NCI-H460 (cell line): ENCODE measurements around the gene COL23A1. TPM values are rescaled to one million over a fixed set of nuclear protein-coding genes. Genes with fewer than 3 reads are reported as not detected.

Experiments used
- DNase-seq: peaks from one replicate; pipeline ENCODE4 v3.0.0-alpha.2; 2016; ENCODE audit warnings: low read depth; ENCODE audit errors: extremely low read depth
- total RNA-seq: library from RNA; depleted of rRNA; stranded (reverse); fragments of >200 nt; shearing (Covaris generic); gene quantifications from 2 replicates; pipeline ENCODE4 v1.2.3, GENCODE V29; 2014

Gene COL23A1
- total RNA-seq, 1 experiment from 2014 or later: not detected

DNA sequence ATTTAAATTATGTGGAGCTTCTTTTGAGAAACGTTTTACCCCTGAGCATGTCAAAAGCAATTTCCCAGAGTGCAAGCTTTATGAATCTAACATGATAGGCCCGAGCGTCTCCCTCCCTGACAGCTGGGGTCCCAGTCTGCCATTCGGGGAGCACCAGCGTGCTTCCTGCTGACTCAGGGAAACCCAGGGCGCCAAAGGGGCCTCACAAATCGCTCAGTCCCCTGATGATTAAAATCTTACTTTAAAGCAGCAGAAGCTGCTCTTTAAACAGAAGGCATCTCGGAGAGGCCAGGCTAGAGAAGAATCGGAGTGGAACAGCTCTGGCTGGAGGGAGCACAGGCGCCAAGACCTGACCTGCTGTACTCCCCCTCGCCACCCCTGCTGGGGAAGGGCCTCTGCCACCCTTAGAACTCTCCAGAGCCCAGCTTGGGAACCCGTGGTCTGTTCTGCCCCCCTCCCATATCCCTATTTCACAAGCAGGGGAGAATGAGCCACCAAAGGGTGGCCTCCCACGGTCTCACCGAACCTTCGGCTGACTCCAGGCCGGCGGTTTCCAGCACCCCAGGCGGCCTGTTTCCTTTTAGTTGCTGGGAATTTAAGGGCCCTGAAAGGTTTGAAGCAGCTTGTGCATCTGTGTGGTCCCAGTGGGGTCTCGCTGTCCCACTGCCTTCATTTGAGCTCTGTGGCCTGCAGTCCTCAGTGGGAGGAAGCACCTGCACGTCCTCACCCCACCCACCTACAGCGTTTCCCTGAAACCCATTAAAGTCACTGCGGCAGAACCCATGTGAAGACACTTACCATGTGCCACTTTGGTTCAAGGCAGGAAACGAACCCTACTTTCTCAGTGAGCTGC, 147.6 kb downstream of the COL23A1 start:
- no peak for DNase-seq

DNA sequence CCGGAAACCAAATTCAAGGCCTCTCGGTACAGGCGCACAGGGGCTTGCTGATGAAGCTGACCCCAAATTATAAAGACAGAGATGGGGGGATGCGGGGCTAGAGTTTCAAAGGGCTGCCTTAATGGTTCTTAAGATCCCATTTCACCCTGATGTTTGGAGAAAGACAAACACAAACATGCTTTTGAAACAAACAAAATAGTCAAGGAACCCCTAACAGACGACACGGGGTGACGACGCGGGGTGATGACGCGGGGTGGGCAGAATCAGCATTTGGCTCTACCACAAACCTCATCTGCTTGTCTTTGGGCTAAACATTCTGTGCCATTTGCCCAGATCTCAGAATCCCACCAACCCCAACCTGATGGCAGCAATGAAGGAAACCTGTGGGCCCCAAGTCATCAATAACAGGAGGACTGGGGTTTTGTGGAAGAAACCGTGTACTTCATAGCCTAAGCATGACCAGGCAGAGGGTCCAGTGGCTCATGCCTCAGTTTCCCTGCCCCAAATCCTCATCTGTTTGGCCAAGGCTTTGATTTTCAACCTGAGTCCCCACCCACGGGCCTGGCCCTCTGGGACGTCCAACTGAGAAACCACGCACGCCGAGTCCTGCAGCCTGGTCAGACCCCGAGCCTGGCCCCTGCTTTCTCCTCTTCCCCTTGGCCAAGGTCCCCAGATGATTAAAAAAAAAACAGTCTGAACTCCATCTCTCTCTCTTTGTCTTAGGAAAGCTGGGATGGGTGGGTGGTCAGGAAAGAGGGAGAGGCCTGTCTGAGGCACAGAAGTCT, 148.5 kb downstream of the COL23A1 start:
- DNase-seq: no peak

DNA sequence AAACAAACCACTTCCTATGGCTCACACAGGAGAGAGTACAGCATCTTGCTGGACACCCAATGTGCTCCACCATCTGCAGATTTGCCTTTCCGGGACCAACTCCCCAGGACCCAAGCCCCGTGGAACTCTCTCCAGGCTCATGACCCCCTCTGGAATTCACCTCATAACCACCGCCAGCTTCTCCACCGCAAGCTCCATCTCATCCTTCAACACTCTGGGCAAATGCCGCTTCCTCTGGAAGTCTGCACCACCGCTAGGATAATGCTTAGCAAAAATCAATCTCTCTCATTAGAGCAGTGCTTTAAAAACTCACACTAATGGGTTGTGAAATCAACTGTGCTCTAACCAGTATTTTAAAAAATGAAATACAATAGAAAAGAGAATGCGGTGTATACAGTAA, 150.0 kb downstream of the COL23A1 start:
- no peak for DNase-seq

DNA sequence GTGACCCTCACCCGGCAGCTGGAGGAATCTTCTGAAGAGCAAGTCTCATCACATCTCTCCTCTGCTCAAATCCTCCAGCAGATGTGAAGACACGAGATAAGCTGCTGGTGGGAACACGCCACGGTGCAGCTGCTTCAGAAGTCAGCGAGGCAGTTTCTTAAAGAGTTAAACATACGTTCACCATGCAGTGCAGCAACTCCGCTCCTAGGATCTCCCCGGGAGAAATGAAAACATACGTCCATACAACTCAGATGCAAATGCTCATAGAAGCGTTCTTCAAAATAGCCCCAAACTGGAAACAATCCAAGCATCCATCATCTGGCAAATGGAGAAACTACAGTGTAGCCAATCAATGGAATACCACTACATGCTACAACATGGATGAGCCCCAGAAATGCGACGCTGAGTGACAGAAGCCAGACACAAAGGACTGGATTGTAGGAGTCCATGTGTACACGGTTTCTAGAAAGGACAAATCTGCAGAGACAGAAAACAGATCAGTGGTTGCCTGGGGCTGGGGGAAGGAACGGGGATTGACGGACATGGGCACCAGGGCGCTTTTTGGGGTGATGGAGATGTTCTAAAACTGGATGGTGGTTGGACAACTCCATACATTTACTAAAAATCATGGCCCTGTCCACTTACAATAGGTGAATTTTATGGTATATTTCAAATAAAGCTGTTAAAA, 150.6 kb downstream of the COL23A1 start:
- no peak for DNase-seq

DNA sequence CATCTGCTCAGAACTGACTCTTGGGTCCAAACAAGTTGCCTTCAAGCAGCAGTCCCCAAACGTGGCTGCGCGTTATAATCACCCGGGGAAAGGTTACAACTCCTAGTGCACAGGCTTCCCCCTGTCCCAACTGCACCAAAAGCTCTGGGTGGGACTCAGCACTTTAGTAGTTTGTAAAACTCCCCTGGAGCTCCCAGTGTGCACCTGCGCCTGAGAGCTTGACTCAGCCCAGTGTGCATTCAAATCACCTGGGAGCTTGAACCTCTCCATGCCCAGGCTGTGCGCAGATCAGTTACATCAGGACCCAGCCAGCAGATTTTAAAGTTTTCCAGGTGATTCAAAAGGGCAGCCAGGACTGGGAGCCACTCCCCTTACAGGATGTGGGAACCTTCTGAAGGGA, 151.4 kb downstream of the COL23A1 start:
- no peak for DNase-seq

DNA sequence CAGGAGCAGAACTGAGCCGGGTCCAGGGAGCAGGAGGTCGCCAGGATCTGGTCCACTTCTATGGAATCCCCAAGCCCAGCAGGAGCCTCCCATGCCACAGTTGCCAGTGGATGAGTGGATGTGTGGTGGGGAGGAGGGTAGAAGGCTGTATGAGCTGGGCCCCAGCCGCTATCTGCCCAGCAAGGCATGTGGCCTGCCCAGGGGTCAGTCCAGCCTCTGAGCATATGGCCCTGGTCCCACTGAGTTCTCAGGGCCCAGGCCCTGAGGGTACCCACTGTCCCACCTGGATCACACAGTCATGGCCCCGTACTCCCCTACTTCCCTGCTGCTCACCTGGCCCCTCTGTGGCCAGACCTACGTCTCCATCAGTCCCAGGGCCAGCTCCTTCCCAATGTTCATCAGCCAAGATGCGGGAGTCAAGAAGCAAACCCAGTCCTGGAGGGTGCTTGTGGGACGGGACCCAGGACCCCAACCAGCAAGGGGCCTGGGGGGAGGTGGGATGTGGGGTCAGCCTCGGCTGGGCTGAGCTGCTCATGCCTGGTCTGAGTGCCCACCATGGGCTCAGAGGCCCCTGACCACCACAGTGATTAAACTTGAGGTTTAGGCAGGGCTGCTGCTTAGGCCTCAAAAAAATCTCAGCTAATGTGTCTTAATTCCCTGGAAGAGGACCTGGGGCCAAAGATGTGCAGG, 152.7 kb downstream of the COL23A1 start:
- no peak for DNase-seq

DNA sequence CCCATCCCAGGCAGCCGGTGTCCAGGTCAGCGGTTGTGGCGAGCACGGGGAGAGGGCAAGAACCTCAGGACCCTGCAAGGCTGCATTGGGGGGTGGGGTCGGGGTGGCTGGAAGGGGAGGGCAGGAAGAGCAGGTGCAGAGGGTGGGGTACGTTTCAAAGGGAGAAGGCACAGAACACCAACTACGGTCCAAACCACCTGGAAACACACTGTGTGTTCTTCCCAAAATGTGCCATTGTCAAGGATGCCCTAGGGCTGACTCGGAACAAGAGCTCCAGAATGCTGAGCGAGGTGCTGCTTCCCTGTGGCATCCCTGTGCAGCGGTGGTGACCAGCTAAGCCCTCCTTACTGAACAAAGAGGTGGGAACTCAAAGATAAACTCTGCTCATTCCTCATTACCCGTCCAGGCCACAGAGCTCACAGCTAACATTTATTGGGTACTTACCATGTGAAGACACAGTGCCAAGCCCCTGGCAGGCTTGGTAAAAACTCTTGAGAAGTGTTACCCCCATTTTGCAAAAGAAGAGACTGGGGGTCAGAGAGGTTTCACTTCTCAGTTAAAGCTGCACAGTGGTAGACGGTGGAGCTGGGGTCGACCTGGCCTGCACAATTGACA, 153.8 kb downstream of the COL23A1 start:
- DNase-seq: no peak

DNA sequence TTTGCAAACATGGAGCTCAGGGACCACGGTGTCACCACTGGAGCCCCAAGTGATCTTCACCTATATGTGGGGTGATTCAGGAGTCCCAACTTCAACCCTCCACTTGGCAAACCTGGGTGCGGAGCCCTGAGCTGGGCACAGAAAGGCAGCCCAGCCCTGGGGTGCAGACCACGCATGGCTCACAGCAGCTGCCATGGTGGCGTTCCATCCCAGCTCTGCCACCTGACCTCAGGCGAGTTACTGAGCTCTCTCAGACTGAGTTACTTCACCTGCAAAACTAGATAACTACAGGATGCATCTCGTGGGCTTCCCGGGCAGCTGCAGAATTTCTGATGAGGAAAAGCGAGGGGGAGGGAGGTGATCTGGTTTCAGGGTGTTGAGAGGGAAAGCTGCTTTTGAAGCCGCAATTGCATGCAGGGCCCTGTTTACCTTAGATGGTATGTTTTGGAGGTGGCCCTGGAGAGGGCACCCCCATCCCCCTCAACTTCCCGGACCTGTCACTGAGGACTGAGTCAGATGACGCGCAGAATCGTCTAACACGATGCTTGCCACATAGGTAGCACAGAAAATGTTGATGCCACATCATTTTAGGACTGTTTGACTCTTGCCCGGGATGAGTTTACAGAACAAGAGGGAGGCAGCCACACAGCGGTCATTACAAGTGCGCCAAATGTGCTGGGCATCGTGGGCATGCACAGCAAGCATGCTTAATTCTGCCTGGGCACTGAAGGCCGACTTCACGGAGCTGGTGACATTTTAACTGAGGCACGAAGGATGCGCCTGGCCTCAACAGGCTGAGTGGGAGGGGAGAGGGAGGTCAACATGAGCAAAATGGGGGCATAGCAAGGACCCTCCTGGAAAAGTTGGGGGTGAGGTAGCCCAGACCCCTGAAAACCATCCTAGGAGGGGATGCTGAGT, 154.6 kb downstream of the COL23A1 start:
- no peak for DNase-seq

DNA sequence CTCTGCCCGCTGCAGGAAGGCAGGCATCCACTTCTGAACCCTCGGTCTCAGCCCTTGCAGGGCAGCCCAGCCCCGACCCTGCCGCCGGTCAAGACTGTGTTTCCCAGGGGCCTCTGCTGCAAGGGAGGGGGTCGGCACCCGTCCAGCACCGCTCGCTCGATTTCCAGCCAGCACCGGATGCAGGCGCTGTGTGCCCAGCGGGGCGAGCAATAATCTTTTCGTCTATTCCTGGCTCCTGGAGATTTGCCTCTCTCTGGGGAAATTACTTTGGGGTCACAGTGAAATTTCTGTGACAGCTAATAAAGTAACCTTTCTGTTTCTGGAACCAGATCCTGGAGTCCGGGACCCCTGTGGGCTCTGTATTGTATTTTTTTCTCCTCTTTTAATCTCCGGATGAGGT, 155.3 kb downstream of the COL23A1 start:
- no peak for DNase-seq

DNA sequence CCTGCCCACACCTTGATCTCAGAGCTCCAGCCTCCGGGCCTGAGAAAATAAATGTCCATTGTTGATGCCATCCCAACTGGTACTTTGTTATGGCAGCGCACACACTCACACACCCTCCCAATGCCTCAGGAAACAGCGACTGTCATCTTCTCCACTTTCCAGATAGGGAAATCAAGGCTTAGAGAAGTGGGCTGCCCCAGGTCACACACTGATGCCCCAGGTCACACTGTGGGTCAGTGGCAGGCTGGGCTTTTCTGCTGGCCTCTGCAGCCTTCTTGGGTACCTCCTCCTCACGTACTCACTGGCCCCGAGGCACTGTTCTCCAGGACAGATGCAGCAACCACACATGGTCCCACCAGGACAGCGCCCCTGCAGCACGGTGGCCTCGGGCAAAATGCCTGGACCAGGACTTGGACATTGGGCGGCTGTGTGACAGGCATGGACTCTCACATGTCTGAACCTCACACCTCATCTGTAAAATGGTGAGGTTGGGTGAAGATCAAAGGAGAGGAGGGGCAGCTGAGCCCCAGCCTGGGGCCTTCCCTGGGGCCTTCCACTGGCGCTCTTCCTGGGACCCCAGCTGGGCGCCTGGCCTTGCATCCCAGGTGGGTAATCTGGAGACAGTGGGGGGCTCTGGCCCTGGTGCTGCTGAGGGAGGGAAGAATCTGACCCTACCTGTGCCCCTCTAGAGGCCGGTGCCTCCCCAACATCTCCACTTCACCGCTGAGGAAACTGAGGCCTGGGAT, 156.0 kb downstream of the COL23A1 start:
- DNase-seq: no peak

DNA sequence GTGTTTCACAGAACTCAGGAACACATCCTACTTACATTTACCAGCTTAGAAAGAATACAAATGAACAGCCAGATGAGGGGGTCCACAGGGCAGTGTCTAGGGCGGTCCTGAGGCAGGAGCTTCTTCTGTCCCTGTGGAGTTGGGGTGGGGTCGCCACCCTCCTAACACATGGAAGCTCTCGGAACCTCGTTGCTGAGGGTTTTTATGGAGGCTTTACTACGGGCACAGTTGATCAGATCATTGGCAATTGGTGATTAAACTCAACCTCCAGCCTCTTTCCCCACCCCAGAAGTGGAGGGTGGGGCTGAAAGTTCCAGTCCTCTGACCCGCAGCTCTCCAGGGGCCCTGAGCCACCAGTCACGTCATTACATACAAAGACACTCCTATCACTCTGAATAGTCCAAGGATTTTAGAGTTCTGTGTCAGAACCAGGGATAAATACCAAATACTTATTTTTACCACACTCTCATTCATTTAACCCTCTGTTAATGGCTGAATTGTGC, 156.9 kb downstream of the COL23A1 start:
- DNase-seq: no peak

DNA sequence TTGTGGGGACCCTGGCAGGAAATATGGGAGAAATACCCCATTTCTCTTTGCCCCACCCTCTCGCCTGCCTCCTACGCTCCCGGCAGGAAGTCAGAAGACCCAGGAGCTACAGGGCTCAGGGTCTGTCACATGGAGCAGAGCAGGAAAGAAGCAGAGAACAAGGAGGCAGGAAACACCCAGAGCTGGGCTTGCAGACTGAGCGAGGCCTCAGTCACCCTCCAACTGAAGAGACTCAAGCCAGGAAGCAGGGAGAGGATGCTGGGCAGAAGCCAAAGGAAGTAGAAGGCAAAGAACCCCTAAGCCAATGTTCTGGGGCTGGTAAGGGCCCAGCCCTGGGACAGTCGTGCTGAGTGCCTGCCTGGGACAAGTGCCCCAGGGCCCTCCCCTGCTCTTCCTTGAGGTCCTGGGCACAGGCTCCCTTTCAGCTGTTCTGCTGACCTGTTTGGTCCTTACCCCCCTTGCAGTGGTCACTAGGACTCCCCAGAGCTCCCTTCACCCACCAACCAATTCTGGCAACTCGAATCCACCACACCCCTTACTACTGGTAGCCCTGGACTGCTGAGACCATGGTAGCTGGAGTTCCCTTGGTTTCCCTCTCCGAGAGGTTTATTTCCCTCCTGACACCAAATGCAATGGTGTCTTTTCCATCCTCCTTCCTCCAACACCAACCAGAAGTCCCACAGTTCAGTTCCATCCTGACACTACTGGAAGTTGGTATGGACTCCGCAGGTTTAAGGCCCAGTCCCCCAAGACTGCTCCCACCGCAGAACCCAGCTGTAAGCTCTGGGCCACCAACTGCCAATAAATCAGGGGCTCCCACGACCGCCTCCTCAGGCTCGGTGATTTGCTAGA, 157.5 kb downstream of the COL23A1 start:
- no peak for DNase-seq

DNA sequence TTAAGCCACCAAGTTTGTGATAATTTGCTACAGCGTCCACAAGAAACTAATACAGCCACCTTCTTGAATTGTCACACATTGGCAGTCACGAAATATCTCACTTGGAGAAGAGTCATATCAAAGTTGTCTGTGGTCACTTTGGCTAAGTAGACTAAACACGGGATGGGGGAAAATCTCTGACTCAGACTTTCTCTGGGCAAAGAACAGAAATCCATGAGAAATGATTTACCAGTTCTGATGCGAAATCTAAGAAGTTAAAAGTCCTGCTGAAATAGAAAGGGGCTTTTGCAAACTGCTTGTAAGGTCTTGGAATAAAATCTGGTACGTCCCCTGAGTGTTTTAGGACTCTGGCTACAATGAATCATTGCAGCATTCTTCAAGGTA, 158.4 kb downstream of the COL23A1 start:
- no peak for DNase-seq

DNA sequence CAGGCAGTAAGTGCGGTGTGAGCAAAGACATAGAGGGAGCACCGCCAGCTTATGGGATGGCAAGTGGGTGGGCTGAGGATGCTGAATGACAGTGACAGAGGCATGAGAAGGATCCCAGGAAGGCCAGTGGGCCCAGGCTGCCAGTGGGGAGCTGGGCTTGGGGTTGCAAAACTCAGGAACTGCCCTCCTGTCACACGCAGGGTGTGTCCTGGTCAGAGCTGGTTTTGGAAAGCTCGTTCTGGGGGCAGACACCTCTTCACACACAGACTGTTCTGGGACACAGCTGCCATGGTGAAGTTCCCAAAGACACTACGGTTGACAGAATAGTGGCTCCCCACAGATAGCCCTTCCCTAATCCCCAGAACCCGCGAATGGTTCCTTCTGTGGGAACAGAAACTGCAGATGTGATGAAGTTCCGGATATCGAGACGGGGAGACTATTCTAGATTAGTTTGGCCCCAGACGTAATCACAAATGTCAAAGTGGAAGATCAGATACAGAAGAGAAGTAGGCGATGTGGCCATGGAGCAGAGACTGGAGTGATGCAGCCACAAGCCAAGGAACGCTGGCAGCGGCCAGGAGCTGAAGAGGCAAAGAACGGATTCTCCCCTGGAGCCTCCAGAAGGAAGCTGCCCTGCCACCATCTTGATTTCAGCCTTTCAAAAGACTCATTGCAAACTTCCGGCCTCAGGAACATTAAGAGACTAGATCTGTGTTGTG, 159.0 kb downstream of the COL23A1 start:
- no peak for DNase-seq

DNA sequence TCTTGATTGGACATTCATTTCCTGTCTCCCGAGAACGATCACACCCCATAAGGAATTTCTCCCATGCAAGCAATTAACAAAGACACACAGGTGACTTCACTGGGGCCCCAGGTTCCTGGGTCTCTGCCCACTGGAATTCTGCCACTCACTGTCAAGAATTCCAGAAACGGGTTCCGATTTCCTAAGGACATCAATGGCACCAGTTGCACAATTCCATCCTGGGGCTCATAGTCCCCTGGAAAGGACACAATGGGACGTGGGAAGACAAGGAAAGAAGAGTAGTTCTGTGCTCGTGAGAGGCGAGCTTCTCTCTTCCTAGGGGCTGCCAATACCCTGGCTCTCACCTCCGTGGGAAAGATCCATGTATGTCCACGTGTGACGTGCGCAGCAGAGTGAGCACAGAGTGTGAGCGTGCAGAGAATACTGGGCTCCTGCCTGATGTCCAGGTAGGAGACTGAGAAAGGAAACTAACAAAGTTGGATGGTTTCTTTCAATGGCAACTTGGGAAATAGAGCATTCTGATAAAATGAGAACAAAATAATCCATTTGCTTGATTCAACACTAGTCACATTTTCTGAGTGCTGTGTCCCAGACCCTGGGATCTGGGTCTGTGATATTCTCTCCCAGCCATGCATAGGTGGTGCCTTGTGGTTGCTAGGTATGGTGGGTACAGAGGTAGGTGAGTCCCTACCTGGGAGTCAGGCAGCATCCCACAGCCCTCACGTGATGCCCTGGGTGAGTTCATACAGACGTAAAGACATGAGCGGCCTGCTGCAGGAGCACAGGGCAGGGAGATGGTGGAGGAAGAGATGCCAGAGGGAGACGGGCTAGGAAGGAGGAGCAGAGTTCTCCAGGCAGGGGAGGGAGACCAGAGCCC, 159.8 kb downstream of the COL23A1 start:
- no peak for DNase-seq
